K562 (cell line): ENCODE results near the gene SRRM5. TPM values are rescaled to one million over a fixed set of nuclear protein-coding genes. Genes with fewer than 3 reads are reported as not detected.

Source experiments
- RBM25 ChIP-seq: fragments of 200-400 bp; formaldehyde crosslinking; IDR thresholded peaks from 2 replicates; pipeline ENCODE4 v1.6.1; 2018; ENCODE audit warnings: low read length, low read depth, moderate library complexity; ENCODE audit not compliant: severe bottlenecking
- polyA plus RNA-seq, 8 experiments: library from polyadenylated mRNA; depleted of rRNA in 4 of 8; stranded (reverse) in 5 of 8; unstranded in 3 of 8; fragments of >200 nt; fragmentation: Nextera tagmentation in 2 of 8; fragmentation: Illumina TruSeq in 1 of 8; extraction: Ambion mirVana in 2 of 8; extraction: Trizol in 1 of 8; gene quantifications; 2 replicates each; pipeline versions ENCODE4 v1.2.1 to v1.2.3, GENCODE V29; 2011 to 2014; ENCODE audit warnings: inconsistent platforms in 1 of 8, missing spikeins in 1 of 8
- total RNA-seq, 7 experiments: library from RNA; depleted of rRNA in 6 of 7; stranded (reverse); fragments of >200 nt in 6 of 7; fragmentation: Illumina TruSeq in 2 of 7; extraction: Trizol in 2 of 7; gene quantifications; 2 replicates each; pipeline versions ENCODE4 v1.2.1 to v1.2.3, GENCODE V29; 2011 to 2021; ENCODE audit warnings: low replicate concordance in 1 of 7
- TF ChIP-seq, protein P1 (sequence below): fragments of 450-650 bp; IDR thresholded peaks from 2 replicates; pipeline ENCODE4 v1.6.1; 2016; ENCODE audit warnings: low read depth

Gene SRRM5
- total and polyA plus RNA-seq, 9 of the 15 experiments (the other 6 are each of a cell fraction or from before 2014, with no cell fraction given): 0.09 to 0.45 (median 0.18) TPM; not detected in 2

GRCh38 chr19:43598445-43599240 lies 13.2 kb upstream of the SRRM5 start (continued):
- TF ChIP-seq, protein P1, sequence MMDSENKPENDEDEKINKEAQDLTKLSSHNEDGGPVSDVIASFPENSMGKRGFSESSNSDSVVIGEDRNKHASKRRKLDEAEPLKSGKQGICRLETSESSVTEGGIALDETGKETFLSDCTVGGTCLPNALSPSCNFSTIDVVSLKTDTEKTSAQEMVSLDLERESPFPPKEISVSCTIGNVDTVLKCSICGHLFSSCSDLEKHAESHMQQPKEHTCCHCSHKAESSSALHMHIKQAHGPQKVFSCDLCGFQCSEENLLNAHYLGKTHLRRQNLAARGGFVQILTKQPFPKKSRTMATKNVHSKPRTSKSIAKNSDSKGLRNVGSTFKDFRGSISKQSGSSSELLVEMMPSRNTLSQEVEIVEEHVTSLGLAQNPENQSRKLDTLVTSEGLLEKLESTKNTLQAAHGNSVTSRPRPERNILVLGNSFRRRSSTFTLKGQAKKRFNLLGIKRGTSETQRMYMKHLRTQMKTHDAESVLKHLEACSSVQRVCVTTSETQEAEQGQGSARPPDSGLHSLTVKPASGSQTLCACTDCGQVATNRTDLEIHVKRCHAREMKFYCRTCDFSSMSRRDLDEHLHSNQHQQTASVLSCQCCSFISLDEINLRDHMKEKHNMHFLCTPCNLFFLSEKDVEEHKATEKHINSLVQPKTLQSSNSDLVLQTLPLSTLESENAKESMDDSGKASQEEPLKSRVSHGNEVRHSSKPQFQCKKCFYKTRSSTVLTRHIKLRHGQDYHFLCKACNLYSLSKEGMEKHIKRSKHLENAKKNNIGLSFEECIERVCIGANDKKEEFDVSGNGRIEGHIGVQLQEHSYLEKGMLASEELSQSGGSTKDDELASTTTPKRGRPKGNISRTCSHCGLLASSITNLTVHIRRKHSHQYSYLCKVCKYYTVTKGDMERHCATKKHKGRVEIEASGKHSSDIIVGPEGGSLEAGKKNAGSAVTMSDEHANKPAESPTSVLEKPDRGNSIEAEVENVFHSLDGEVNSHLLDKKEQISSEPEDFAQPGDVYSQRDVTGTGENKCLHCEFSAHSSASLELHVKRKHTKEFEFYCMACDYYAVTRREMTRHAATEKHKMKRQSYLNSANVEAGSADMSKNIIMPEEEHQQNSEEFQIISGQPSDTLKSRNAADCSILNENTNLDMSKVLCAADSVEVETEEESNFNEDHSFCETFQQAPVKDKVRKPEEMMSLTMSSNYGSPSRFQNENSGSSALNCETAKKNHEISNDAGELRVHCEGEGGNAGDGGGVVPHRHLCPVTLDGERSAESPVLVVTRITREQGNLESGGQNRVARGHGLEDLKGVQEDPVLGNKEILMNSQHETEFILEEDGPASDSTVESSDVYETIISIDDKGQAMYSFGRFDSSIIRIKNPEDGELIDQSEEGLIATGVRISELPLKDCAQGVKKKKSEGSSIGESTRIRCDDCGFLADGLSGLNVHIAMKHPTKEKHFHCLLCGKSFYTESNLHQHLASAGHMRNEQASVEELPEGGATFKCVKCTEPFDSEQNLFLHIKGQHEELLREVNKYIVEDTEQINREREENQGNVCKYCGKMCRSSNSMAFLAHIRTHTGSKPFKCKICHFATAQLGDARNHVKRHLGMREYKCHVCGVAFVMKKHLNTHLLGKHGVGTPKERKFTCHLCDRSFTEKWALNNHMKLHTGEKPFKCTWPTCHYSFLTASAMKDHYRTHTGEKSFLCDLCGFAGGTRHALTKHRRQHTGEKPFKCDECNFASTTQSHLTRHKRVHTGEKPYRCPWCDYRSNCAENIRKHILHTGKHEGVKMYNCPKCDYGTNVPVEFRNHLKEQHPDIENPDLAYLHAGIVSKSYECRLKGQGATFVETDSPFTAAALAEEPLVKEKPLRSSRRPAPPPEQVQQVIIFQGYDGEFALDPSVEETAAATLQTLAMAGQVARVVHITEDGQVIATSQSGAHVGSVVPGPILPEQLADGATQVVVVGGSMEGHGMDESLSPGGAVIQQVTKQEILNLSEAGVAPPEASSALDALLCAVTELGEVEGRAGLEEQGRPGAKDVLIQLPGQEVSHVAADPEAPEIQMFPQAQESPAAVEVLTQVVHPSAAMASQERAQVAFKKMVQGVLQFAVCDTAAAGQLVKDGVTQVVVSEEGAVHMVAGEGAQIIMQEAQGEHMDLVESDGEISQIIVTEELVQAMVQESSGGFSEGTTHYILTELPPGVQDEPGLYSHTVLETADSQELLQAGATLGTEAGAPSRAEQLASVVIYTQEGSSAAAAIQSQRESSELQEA: no peak
- TF ChIP-seq RBM25: peak; percentile 91
